GM12878 (cell line): ENCODE data around the gene ENDOD1. TPM values are rescaled to one million over a fixed set of nuclear protein-coding genes. Genes with fewer than 3 reads are reported as not detected.

Source experiments
- ATAC-seq: fragments of 200-7000 bp; cut with Tn5 transposase; 3 replicates; pipeline ENCODE4 v1.9.1; 2020; ENCODE audit warnings: mild to moderate bottlenecking, moderate library complexity
- BruUV-seq: library from RNA; stranded (reverse); fragments of 400-500 nt; replicated peaks from 2 replicates; lab custom pipeline; 2021; lab: Mats Ljungman, UMichigan
- CTCF ChIA-PET: fragments of 300-600 bp; sonication (Branson Sonifier 250); formaldehyde crosslinking; extraction: SDS; loops from one replicate; lab custom pipeline; 2021; ENCODE audit warnings: inconsistent platforms; lab: Yijun Ruan, JAX
- POLR2A ChIA-PET: fragments of 350-600 bp; formaldehyde crosslinking; extraction: SDS; loops from one replicate; lab custom pipeline; 2021; ENCODE audit warnings: inconsistent platforms; lab: Charles Lee
- RAD21 ChIA-PET: fragments of 300-600 bp; sonication (Branson Sonifier 250); formaldehyde crosslinking; loops from one replicate; lab custom pipeline; 2023; ENCODE audit warnings: antibody characterized with exemption; ENCODE audit not compliant: unreplicated experiment; lab: Charles Lee
- SMC1A ChIA-PET: fragments of 300-600 bp; sonication (Branson Sonifier 250); formaldehyde crosslinking; loops from one replicate; lab custom pipeline; 2023; ENCODE audit not compliant: unreplicated experiment, uncharacterized antibody; lab: Charles Lee
- DNase-seq: peaks from one replicate; pipeline ENCODE4 v3.0.0-alpha.2; 2011; ENCODE audit warnings: low read depth, low spot score
- FAIRE-seq: peaks from 3 replicates; lab custom pipeline; 2011; peaks lifted over from hg19 to GRCh38; lab: Jason Lieb, UNC
- H2AFZ ChIP-seq: 2 replicates; pipeline ENCODE4 v1.6.0; 2011; ENCODE audit warnings: low read depth, low read length, control low read depth; ENCODE audit not compliant: control insufficient read depth
- H3K27ac ChIP-seq: 2 replicates; pipeline ENCODE4 v1.5.1; 2011; ENCODE audit warnings: control low read depth; ENCODE audit not compliant: control insufficient read depth, insufficient read depth
- H3K27me3 ChIP-seq, 2 experiments: replicated peaks in 1 of 2; 2 replicates each; pipeline versions ENCODE4 v1.6.0 to v1.6.1; 2011; ENCODE audit warnings: low read length in 1 of 2; ENCODE audit not compliant: control insufficient read depth in 2 of 2, insufficient read depth in 2 of 2
- H3K36me3 ChIP-seq, 2 experiments: 2 replicates each; pipeline ENCODE4 v1.5.1; 2011; ENCODE audit warnings: low read length in 1 of 2; ENCODE audit not compliant: control insufficient read depth in 2 of 2, insufficient read depth in 2 of 2
- H3K4me1 ChIP-seq: 2 replicates; pipeline ENCODE4 v1.6.1; 2011; ENCODE audit warnings: mild to moderate bottlenecking, low read length, moderate library complexity, mixed read lengths; ENCODE audit not compliant: control insufficient read depth, insufficient read depth
- H3K4me2 ChIP-seq: 2 replicates; pipeline ENCODE4 v1.6.0; 2011; ENCODE audit warnings: control low read depth; ENCODE audit not compliant: control insufficient read depth, insufficient read depth
- H3K4me3 ChIP-seq: fragments of 200-600 bp; sonication (generic); 2 replicates; pipeline ENCODE4 v1.5.1; 2016
- H3K79me2 ChIP-seq: 2 replicates; pipeline ENCODE4 v1.6.0; 2011; ENCODE audit warnings: low read length; ENCODE audit not compliant: control insufficient read depth, insufficient read depth
- H3K9ac ChIP-seq: 2 replicates; pipeline ENCODE4 v1.8.0; 2011; ENCODE audit warnings: low read length, control low read depth, mixed read lengths; ENCODE audit not compliant: control insufficient read depth, insufficient read depth
- H3K9me3 ChIP-seq: replicated peaks from 3 replicates; pipeline ENCODE4 v1.5.1; 2011; ENCODE audit warnings: mild to moderate bottlenecking, low read length; ENCODE audit not compliant: control insufficient read depth, insufficient read depth
- H4K20me1 ChIP-seq: 2 replicates; pipeline ENCODE4 v1.6.0; 2011; ENCODE audit not compliant: control insufficient read depth, insufficient read depth
- ATF7 ChIP-seq: fragments of 450-650 bp; IDR thresholded peaks from 2 replicates; pipeline ENCODE4 v1.6.1; 2016; ENCODE audit warnings: low read depth, mild to moderate bottlenecking
- BACH1 ChIP-seq: fragments of 450-650 bp; IDR thresholded peaks from 2 replicates; pipeline ENCODE4 v1.6.1; 2017; ENCODE audit warnings: mild to moderate bottlenecking, borderline replicate concordance
- BCL11A ChIP-seq: IDR thresholded peaks from 2 replicates; pipeline ENCODE4 v1.6.1; 2011; ENCODE audit warnings: low read depth, low read length
- BRCA1 ChIP-seq: IDR thresholded peaks from 2 replicates; pipeline ENCODE4 v1.6.1; 2011; ENCODE audit warnings: low read depth, low read length, improper control_type of control experiment
- CBX5 ChIP-seq: sonication (generic); IDR thresholded peaks from 2 replicates; pipeline ENCODE4 v1.6.1; 2016; ENCODE audit warnings: low read depth, moderate library complexity, mild to moderate bottlenecking, inconsistent platforms
- CREM ChIP-seq: IDR thresholded peaks from 2 replicates; pipeline ENCODE4 v1.6.1; 2014; ENCODE audit warnings: antibody characterized with exemption, low read depth
- ESRRA ChIP-seq: IDR thresholded peaks from 2 replicates; pipeline ENCODE4 v1.6.1; 2012; ENCODE audit warnings: mild to moderate bottlenecking, low read length, improper control_type of control experiment
- FOXK2 ChIP-seq: fragments of 450-650 bp; IDR thresholded peaks from 2 replicates; pipeline ENCODE4 v1.6.1; 2017; ENCODE audit warnings: mild to moderate bottlenecking, moderate library complexity
- IKZF2 ChIP-seq, 2 experiments: fragments of 450-650 bp; IDR thresholded peaks; 2 replicates each; pipeline ENCODE4 v1.6.1; 2017; ENCODE audit warnings: mild to moderate bottlenecking in 2 of 2, moderate library complexity in 2 of 2
- LARP7 ChIP-seq: fragments of 450-650 bp; IDR thresholded peaks from 2 replicates; pipeline ENCODE4 v1.6.1; 2017; ENCODE audit warnings: mild to moderate bottlenecking
- MTA2 ChIP-seq: fragments of 450-650 bp; IDR thresholded peaks from 2 replicates; pipeline ENCODE4 v1.6.1; 2016; ENCODE audit warnings: low read depth, mild to moderate bottlenecking, moderate library complexity
- PML ChIP-seq: IDR thresholded peaks from 2 replicates; pipeline ENCODE4 v1.6.1; 2012; ENCODE audit warnings: low read length, inconsistent platforms
- RAD51 ChIP-seq: fragments of 450-650 bp; IDR thresholded peaks from 2 replicates; pipeline ENCODE4 v1.6.1; 2016; ENCODE audit warnings: moderate library complexity, mild to moderate bottlenecking, inconsistent platforms
- RELA ChIP-seq: fragments of 450-650 bp; IDR thresholded peaks from 2 replicates; pipeline ENCODE4 v1.8.0; 2014; ENCODE audit warnings: borderline replicate concordance; ENCODE audit not compliant: partially characterized antibody
- SIX5 ChIP-seq: IDR thresholded peaks from 2 replicates; pipeline ENCODE4 v1.6.1; 2011; ENCODE audit warnings: mild to moderate bottlenecking, low read depth, low read length, moderate library complexity; ENCODE audit not compliant: severe bottlenecking
- TARDBP ChIP-seq: IDR thresholded peaks from 2 replicates; pipeline ENCODE4 v1.6.1; 2016; ENCODE audit warnings: borderline replicate concordance
- YY1 ChIP-seq: IDR thresholded peaks from 2 replicates; pipeline ENCODE4 v1.6.1; 2011; ENCODE audit warnings: low read depth, mild to moderate bottlenecking, low read length
- ZNF384 ChIP-seq: IDR thresholded peaks from 2 replicates; pipeline ENCODE4 v1.6.1; 2012; ENCODE audit warnings: low read depth, mild to moderate bottlenecking, low read length, improper control_type of control experiment, borderline replicate concordance
- WGBS: methylation state at CpG from one replicate; pipeline ENCODE4 v1.1.6; 2016; ENCODE audit warnings: low lambda C conversion rate; ENCODE audit not compliant: insufficient replicate concordance, insufficient coverage; ENCODE audit errors: missing lambda C conversion rate; 5-methylcytosine and 5-hydroxymethylcytosine counted together
- in situ Hi-C: fragments of 300-500 bp; cut with MboI; formaldehyde crosslinking; loops from 9 replicates; pipeline ENCODE4 v1.14.3; 2018; ENCODE audit warnings: mixed read lengths
- intact Hi-C: fragments of 100-400 bp; cut with micrococcal nuclease; formaldehyde crosslinking; loops from one replicate; pipeline ENCODE4 v1.14.2; 2022; ENCODE audit not compliant: unreplicated experiment
- polyA plus RNA-seq, 11 experiments: library from polyadenylated mRNA; depleted of rRNA in 4 of 11; unstranded in 6 of 11; stranded (reverse) in 5 of 11; fragments of >200 nt; fragmentation: Nextera tagmentation in 4 of 11; fragmentation: Illumina TruSeq in 1 of 11; extraction: Ambion mirVana in 4 of 11; extraction: Trizol in 1 of 11; gene quantifications; 1 replicate in 1 of 11; 2 replicates in 10 of 11; pipeline versions ENCODE4 v1.2.1 to v1.2.3, GENCODE V29; 2011 to 2016; ENCODE audit warnings: inconsistent platforms in 2 of 11, missing spikeins in 2 of 11, low read depth in 1 of 11
- total RNA-seq, 4 experiments: library from RNA; depleted of rRNA in 3 of 4; stranded (reverse); fragments of >200 nt in 3 of 4; fragmentation: Illumina TruSeq in 1 of 4; extraction: Trizol in 1 of 4; gene quantifications; 2 replicates each; pipeline versions ENCODE4 v1.2.1 to v1.2.3, GENCODE V29; 2013 to 2021
- TF ChIP-seq, protein P1 (sequence below): fragments of 450-650 bp; IDR thresholded peaks from 2 replicates; pipeline ENCODE4 v1.6.1; 2014; ENCODE audit warnings: mild to moderate bottlenecking
- TF ChIP-seq, protein P2 (sequence below): fragments of 150-350 bp; IDR thresholded peaks from 2 replicates; pipeline ENCODE4 v1.6.1; 2016; ENCODE audit warnings: low read depth, low read length

Gene ENDOD1
- total and polyA plus RNA-seq, 10 of the 15 experiments (the other 5 are each of a cell fraction or from before 2014, with no cell fraction given), result 6.0 to 30.0 (median 12.1) TPM

DNA sequence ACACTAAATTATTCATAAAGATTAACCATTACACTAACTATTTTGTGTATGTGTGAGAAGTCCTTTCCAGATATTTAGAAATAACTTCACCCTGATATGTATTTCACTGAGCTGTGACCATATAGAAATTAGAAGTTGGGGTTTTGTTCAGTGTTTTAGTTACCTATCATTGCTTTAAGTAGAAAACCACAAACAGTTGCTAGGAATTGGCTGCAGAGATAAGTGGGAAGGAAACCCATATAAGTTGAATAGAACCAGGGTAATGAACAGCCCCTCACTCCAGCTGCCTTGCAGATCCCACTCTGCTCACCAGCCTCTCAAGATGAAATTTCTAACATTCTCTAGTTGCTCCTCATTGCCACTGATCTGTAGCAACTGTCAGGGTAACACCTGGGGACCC lies 12.7 kb upstream of the ENDOD1 start (continued):
- TF ChIP-seq LARP7 (no peak), MTA2 (no peak), FOXK2 (no peak)
- TF ChIP-seq, protein P1, sequence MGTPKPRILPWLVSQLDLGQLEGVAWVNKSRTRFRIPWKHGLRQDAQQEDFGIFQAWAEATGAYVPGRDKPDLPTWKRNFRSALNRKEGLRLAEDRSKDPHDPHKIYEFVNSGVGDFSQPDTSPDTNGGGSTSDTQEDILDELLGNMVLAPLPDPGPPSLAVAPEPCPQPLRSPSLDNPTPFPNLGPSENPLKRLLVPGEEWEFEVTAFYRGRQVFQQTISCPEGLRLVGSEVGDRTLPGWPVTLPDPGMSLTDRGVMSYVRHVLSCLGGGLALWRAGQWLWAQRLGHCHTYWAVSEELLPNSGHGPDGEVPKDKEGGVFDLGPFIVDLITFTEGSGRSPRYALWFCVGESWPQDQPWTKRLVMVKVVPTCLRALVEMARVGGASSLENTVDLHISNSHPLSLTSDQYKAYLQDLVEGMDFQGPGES, result no peak

DNA sequence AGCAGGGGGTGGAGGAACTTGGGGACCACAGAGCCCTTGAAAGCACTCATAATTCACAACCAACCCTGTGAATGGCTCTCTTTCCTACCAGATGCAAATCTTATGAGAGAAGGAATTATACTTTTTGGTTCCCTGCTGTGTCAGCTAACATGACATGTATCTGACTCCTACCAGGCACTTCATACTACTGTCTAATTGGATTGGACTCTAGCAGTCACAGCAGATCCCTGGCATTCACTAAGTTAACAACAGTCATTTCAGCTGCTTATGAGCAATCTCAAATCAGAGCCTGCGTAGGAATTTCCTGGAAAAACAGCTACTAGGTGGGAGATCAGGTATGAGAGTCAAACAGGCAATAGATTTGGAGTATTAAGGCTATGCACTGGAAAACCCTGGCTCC lies 11.1 kb upstream of the ENDOD1 start:
- FAIRE-seq, result no peak
- no peaks in the 10 kb centered on the region for H3K27me3 ChIP-seq
- no peak overlapping the region for H2AFZ ChIP-seq
- WGBS, result 68% methylated on average over 1 of the region's 1 CpG
- H4K20me1 ChIP-seq, result no peaks in the 10 kb centered on the region
- no peak for DNase-seq
- H3K4me3 ChIP-seq, result no peak overlapping the region
- in situ Hi-C loops, result no loop called here
- no peaks in the 10 kb centered on the region for H3K36me3 ChIP-seq
- no peak overlapping the region for H3K4me2 ChIP-seq
- TF ChIP-seq ATF7, result no peak
- TF ChIP-seq ESRRA, result no peak
- no peak for TF ChIP-seq PML
- no peak for TF ChIP-seq BCL11A
- TF ChIP-seq CBX5, result no peak
- TF ChIP-seq TARDBP, result no peak
- no peak for TF ChIP-seq ZNF384
- no peak for TF ChIP-seq CREM
- no peak for TF ChIP-seq MTA2
- no peak for TF ChIP-seq BRCA1
- no peak for TF ChIP-seq BACH1
- TF ChIP-seq IKZF2 (IDR thresholded peaks at IDR 0.05), result no peak
- TF ChIP-seq SIX5, result no peak
- TF ChIP-seq, protein P1, result no peak
- no peak for TF ChIP-seq RAD51
- TF ChIP-seq, protein P2, sequence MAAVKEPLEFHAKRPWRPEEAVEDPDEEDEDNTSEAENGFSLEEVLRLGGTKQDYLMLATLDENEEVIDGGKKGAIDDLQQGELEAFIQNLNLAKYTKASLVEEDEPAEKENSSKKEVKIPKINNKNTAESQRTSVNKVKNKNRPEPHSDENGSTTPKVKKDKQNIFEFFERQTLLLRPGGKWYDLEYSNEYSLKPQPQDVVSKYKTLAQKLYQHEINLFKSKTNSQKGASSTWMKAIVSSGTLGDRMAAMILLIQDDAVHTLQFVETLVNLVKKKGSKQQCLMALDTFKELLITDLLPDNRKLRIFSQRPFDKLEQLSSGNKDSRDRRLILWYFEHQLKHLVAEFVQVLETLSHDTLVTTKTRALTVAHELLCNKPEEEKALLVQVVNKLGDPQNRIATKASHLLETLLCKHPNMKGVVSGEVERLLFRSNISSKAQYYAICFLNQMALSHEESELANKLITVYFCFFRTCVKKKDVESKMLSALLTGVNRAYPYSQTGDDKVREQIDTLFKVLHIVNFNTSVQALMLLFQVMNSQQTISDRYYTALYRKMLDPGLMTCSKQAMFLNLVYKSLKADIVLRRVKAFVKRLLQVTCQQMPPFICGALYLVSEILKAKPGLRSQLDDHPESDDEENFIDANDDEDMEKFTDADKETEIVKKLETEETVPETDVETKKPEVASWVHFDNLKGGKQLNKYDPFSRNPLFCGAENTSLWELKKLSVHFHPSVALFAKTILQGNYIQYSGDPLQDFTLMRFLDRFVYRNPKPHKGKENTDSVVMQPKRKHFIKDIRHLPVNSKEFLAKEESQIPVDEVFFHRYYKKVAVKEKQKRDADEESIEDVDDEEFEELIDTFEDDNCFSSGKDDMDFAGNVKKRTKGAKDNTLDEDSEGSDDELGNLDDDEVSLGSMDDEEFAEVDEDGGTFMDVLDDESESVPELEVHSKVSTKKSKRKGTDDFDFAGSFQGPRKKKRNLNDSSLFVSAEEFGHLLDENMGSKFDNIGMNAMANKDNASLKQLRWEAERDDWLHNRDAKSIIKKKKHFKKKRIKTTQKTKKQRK, result no peak
- TF ChIP-seq YY1, result no peak
- no peak for TF ChIP-seq RELA
- ATAC-seq, result no peak
- H3K27ac ChIP-seq, result no peak overlapping the region
- CTCF ChIA-PET, result interaction anchor here (0.6 to 4.1 kb wide), 3 partner anchors 9 to 714 kb away, joined by 3 to 37 read pairs (median 3); no protein-coding TSS in a partner anchor
- no peaks in the 10 kb centered on the region for H3K4me1 ChIP-seq
- no peaks in the 10 kb centered on the region for H3K79me2 ChIP-seq
- RAD21 ChIA-PET, result interaction anchor here (1.1 to 1.3 kb wide), 2 partner anchors 8 to 72 kb away, joined by 3 to 4 read pairs; no protein-coding TSS in a partner anchor
- POLR2A ChIA-PET, result interaction anchor here (1.2 kb wide), 1 partner anchor 11 kb away, joined by 4 read pairs; the partner anchor contains the start of gene ENDOD1
- H3K9me3 ChIP-seq, result no peaks in the 10 kb centered on the region
- SMC1A ChIA-PET, result interaction anchor here (1.6 to 8.7 kb wide), 3 partner anchors 9 to 12 kb away, joined by 5 to 85 read pairs (median 6); partner anchors contain the start of gene SRSF8
- intact Hi-C loops, result no loop called here
- no TSS peak for BruUV-seq
- no peak overlapping the region for H3K9ac ChIP-seq
